ENCODE measurements around the gene OR5T2.

Gene OR5T2

GRCh38 chr11:56196705-56197104 is 37.4 kb downstream of the OR5T2 start:
- TF ChIP-seq CTCF (IDR thresholded peaks at IDR 0.05), result no peak

GRCh38 chr11:56188602-56189001 is 45.5 kb downstream of the OR5T2 start:
- no peak for TF ChIP-seq ZFX (IDR thresholded peaks at IDR 0.05; ENCODE audit: borderline replicate concordance)
- TF ChIP-seq CTCF (IDR thresholded peaks at IDR 0.05), result no peak
- H3K27ac ChIP-seq, result no peak overlapping the region

More at GRCh38 chr11:56196705-56197104, 37.4 kb downstream of the OR5T2 start:
- no peak overlapping the region for H3K27ac ChIP-seq

GRCh38 chr11:56183459-56183858 is 50.6 kb downstream of the OR5T2 start:
- TF ChIP-seq CTCF (IDR thresholded peaks at IDR 0.05), result no peak
- no peak for TF ChIP-seq ZFX (IDR thresholded peaks at IDR 0.05; ENCODE audit: borderline replicate concordance)
- H3K27ac ChIP-seq, result no peak overlapping the region
